Hepatocyte (in vitro differentiated cells): Measurements from ENCODE around the gene PROK1.

Source experiments
- EZH2 ChIP-seq: fragments of 200-600 bp; sonication (generic); IDR thresholded peaks from 2 replicates; pipeline ENCODE4 v1.6.1; 2016; ENCODE audit warnings: antibody characterized with exemption, mild to moderate bottlenecking, borderline replicate concordance
- TF ChIP-seq, protein P1 (sequence below): fragments of 200-600 bp; sonication (generic); IDR thresholded peaks from 2 replicates; pipeline ENCODE4 v1.5.1; 2016; ENCODE audit warnings: antibody characterized with exemption, mild to moderate bottlenecking; ENCODE audit not compliant: poor library complexity

DNA sequence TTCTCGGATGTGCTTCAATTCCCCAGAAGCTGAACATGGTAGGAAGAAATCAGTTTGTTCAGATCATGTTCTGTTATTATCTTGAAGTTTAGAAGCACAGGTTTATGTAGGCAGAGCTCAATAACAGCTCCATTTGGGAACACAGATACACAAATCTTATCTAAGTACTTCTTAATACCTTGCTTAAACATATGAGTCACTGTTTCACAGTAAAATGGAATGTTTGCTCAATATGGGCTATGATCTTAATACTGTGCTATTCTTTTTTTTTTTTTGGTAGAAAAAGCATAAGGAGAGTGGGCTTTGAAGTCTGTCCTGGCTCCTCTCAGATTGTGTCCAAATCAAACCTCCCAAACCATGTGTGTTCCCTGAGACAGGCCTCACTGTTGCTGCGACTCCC lies 13.4 kb downstream of the PROK1 start:
- TF ChIP-seq EZH2 = no peak
- TF ChIP-seq, protein P1, sequence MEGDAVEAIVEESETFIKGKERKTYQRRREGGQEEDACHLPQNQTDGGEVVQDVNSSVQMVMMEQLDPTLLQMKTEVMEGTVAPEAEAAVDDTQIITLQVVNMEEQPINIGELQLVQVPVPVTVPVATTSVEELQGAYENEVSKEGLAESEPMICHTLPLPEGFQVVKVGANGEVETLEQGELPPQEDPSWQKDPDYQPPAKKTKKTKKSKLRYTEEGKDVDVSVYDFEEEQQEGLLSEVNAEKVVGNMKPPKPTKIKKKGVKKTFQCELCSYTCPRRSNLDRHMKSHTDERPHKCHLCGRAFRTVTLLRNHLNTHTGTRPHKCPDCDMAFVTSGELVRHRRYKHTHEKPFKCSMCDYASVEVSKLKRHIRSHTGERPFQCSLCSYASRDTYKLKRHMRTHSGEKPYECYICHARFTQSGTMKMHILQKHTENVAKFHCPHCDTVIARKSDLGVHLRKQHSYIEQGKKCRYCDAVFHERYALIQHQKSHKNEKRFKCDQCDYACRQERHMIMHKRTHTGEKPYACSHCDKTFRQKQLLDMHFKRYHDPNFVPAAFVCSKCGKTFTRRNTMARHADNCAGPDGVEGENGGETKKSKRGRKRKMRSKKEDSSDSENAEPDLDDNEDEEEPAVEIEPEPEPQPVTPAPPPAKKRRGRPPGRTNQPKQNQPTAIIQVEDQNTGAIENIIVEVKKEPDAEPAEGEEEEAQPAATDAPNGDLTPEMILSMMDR = no peak
